Measurements from ENCODE around the gene CUL3.

Gene CUL3

GRCh38 chr2:224466304-224466895 is 118.8 kb downstream of the CUL3 start:
- no peak for DNase-seq

DNA sequence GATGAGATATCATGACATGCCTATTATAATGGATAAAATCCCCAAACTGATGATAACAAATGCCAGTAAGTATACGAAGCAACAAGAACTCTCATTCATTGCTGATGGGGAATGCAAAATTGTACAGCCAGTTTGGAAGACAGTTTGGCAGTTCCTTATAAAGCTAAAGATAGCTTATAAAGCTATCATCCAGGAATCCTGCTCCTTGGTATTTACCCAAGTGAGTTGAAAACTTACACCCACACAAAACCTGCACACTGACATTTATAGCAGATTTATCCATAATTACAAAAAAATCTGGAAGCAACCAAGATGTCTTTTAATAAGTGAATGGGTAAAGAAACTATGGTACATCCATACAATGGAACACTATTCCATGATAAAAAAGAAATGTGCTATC is 123.8 kb downstream of the CUL3 start:
- DNase-seq, result no peak

GRCh38 chr2:224457408-224458096 is 127.6 kb downstream of the CUL3 start:
- no peak for DNase-seq

GRCh38 chr2:224453892-224454291 is 131.3 kb downstream of the CUL3 start:
- no peak for DNase-seq

DNA sequence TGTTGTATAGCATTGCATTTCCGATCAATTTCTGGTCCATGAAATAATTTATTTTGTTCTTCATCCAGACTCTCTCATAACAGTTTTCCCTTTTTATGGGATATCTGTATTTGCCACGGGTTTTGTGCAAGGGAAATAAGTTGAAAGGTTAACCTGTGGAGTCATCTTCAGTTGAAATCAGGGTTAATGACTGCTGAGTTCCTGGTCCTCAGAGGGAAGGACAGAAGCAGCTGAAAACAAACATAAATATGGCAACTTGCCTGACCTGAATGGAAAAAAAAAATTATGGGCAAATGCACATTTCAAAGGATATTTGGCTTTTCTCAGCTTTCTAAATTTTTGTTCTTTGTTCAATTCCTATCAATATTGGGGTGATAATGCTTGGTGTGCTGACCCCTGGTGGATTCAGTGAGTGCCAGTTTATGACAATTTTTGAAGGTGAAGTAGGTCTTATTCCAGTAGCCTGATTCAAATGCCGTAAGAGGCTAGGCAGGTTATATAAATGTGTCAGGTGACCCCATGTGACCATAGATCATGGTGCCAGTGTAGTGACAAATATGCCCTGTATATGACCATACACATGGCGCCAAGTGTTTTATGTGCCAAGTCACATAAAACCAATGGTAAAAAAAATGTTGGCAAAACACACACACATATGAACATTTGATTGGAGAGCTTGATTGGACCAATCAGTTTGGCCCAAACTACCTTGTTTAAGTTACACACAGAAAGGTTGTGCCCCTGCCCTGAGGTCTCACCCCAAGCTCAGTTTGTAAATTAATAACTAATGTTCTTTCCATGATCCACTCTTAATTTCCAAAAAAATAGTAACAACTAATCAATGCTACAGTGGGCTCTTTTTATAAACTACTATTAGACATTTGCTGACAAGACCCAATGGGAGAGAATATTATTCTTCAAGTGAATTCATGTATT is 135.7 kb downstream of the CUL3 start:
- DNase-seq, result peak; percentile 10

- DNase-seq, result no peak
These were observed 136.9 kb downstream of the CUL3 start for GRCh38 chr2:224448236-224448635.

- DNase-seq, result no peak
These were observed 140.4 kb downstream of the CUL3 start for GRCh38 chr2:224444783-224445182.

DNA sequence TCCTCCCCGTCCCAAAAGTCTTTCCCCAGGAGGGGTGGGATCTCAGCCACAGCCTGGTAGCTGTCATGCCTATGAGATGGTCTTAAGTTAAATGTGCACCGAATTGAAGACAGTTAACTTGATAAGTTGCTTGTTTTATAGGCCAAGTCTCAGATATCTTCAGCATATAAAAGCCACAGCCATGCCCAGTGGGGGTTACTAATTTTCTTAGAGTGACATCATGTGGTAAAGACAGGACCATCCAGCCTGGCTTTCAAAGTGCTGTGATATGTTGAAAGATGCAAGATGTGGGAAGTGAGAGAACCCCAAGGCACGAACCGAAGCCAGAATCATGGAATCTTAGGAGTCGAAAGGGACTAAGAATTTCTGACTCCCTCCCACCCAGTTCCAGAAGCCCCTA is 141.1 kb downstream of the CUL3 start:
- DNase-seq, result no peak

DNA sequence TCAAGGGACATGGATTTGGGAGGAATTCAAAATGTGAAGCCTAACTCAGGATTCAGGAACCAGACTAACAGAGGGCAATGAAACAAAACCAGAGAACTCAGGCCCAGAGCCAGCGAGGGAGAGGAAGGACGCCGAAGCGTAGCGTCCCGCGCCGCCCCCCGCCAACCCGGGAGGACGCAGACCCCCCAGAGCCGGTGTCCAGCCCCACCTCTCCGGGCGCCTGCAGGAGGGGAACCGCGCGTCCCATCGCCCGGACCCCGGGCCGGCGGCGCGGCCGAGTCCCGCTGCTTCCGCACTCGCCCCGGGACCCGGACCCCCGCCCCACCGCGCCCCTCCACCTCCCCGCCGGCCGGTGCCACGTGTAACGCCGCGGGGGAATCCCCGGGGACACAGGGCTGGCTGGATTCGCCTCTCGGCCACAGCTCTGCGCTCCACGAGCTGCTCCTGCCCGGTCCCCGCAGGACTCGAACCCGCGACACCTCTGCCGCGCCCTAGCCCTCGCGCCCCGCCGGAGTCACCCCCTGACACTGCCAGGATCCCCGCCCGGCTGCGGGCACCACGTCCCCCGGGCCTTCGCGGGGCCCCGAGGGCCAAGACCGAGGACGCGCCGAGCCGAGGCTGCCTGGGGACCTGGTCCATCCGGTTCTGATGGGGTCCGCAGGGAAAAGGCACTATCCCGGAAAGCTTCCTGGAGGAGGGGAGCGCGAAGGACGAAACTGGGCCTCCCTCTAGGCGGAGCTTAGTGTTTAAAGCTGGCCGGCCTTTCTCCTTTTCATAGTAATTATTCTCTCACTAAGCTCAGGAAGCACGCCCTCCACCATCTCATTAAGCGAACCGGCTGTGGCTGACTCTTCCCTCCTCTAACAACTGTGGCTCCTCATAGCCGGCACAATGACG is 142.8 kb downstream of the CUL3 start:
- no peak for DNase-seq

DNA sequence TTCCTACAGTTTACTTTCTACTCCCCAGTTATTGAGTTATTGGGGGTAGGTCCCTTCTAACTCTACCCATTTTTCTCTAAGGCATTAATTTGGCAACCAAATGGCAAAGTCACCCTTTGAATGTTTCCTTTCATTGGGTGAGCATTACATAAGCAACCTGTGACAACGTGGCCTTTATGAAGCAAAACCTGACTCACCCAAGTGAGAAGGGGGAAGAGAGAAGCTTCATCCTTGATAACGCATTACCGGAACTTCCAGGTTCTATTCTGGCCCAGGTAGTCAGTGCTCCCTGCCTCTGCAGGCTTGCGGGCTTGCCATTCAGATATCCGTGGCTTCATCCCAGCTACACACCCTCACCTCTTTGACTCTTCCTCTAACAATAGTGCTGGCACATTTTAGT is 144.2 kb downstream of the CUL3 start:
- DNase-seq, result no peak

DNA sequence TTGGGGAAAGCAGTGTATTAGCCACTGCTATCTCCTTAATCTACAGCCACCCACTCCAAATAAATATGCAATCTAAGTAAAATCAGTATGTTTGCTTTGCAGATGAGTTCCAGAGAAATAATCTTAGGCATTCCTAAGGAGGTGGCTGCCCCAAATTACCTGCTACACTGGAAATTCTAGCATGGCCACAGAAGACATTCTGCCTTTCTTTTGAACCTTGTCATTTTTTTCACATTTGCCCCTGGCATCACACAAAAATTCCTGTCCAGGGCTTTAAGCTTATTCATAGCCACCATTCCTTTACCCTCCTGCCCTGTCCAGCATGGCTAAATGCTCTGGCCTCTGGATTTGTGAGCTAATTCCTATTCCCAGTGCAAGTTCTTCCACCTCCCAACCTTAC is 146.4 kb downstream of the CUL3 start:
- no peak for DNase-seq

- no peak for DNase-seq
These were observed 148.5 kb downstream of the CUL3 start for GRCh38 chr2:224436634-224437033.

- DNase-seq, result no peak
These were observed 150.5 kb downstream of the CUL3 start for GRCh38 chr2:224434618-224435017.

DNA sequence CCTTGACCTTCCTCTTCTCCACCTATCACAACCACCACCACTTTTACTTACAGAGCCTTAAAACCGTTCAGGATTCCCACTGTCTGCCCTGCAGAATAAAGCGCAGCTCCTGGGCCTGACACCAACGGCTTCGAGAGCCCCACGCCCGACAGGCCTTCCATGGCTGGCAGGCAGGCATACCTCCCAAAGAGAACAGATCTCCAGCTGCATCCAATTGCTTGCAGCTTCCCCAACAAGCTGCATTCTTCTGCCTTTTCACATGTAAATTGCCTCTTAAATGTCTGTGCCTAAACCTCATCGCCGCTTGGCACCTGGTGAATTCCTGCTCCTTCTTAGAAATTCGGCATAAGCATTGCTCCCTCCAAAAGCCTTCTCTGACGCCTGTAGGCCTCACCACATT is 151.7 kb downstream of the CUL3 start:
- no peak for DNase-seq

DNA sequence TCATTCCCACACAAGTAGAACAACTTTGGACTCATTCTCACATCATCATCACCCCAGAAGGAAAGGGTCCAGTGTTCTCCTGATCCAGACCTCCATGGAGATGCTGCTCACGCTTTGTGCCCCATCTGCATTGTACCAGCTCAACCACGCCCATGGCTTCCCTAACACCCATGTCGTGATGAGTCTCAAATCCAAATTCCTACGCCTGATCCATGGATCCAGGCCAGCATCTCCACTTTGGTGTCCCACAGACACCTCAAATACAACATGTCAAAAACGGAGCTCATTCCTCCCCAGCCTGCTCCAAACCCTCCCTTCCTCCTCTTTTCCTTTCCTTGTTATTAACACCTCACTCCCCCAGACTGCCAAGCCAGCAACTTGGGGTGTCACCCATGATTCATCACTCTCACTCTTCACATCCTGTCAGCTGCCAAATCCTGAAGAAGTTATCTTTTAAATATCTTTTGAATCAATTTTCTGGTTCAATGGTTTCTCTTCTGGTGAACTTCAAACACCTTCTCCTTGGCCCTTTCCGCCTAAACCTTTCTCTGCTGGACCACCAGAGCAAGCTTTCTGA is 153.1 kb downstream of the CUL3 start:
- no peak for DNase-seq

DNA sequence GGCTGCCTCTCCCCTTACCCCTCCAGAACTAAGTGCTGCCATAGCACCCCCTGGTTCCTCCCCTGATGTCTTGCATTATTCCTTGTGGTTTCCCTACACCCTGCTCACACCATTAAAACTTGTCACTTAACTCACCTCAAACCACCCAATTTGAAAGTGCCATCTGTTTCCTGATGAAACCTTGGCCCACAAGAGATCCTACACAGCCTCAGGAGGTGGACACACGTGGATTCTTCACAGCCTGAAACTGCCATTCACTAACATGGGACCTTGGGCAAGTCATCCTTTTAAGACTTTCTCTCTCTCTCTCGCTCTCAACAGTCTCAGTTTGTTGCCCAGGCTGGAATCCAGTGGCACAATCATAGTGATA is 155.7 kb downstream of the CUL3 start:
- no peak for DNase-seq

GRCh38 chr2:224428787-224429440 is 156.2 kb downstream of the CUL3 start:
- DNase-seq, result no peak

DNA sequence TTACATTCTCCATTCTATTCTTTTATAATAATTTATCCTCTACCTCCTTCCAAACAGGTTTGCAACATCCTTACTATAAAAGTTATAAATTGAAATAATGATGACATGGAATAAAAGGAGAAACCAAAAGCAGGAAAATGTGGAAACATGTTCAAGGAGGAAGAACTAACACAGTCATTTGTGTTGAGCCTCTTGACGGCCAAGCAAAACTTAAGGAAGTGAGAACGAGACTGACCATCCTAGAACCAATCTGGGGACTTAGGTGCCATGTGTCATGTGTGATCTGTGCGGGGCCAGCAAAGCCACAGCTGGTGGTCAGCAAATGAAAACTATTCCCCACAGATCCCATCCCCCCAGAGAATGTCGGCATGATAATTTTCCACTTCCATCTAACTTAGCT is 157.7 kb downstream of the CUL3 start:
- no peak for DNase-seq

- no peak for DNase-seq
These were observed 158.5 kb downstream of the CUL3 start for GRCh38 chr2:224426656-224427055.

GRCh38 chr2:224421065-224421464 is 164.1 kb downstream of the CUL3 start:
- no peak for DNase-seq

Data from CD4-positive, alpha-beta T cell treated with Interleukin-6 for 4 hours (primary cell).